B cell (primary cell): ENCODE measurements around the gene PDHX. TPM values are rescaled to one million over a fixed set of nuclear protein-coding genes. Genes with fewer than 3 reads are reported as not detected.

Experiments used
- ATAC-seq: fragments of 200-7000 bp; cut with Tn5 transposase; one replicate; pipeline ENCODE4 v1.10.0; 2021; ENCODE audit warnings: low read depth, mild to moderate bottlenecking, moderate number of reproducible peaks, moderate library complexity
- CTCF ChIA-PET: fragments of 350-600 bp; sonication (Branson Sonifier 250); formaldehyde crosslinking; loops from one replicate; lab custom pipeline; 2021; ENCODE audit warnings: antibody characterized with exemption, inconsistent platforms; lab: Charles Lee
- POLR2A ChIA-PET: fragments of 350-600 bp; sonication (Branson Sonifier 250); formaldehyde crosslinking; loops from one replicate; lab custom pipeline; 2021; ENCODE audit warnings: antibody characterized with exemption; lab: Charles Lee
- DNase-seq: peaks from one replicate; pipeline ENCODE4 v3.0.0; 2013
- H2AFZ ChIP-seq: 2 replicates; pipeline ENCODE4 v1.6.1; 2012; ENCODE audit warnings: mild to moderate bottlenecking, low read depth, low read length; ENCODE audit not compliant: insufficient read depth, poor library complexity, severe bottlenecking
- H3K27ac ChIP-seq, 2 donors: 1 replicate in 1 of 2; 2 replicates in 1 of 2; pipeline ENCODE4 v1.5.1; 2012 to 2013; ENCODE audit warnings: low read length in 2 of 2, mild to moderate bottlenecking in 2 of 2, moderate library complexity in 1 of 2
- H3K27me3 ChIP-seq, 4 experiments: fragments of 200-600 bp in 1 of 4; sonication (generic) in 1 of 4; replicated peaks in 1 of 4; 1 replicate in 2 of 4; 2 replicates in 2 of 4; pipeline versions ENCODE4 v1.6.1 to v1.7.0; 2013 to 2016; ENCODE audit warnings: low read length in 3 of 4, mild to moderate bottlenecking in 2 of 4, mixed read lengths in 1 of 4, moderate library complexity in 1 of 4; ENCODE audit not compliant: insufficient read depth in 4 of 4, control insufficient read depth in 3 of 4; ENCODE audit errors: control extremely low read depth in 1 of 4
- H3K36me3 ChIP-seq, 2 experiments: replicated peaks in 1 of 2; 1 replicate in 1 of 2; 2 replicates in 1 of 2; pipeline versions ENCODE4 v1.6.1 to v1.7.1; 2013; ENCODE audit warnings: low read length in 1 of 2; ENCODE audit not compliant: insufficient read depth in 2 of 2, control insufficient read depth in 1 of 2; ENCODE audit errors: control extremely low read depth in 1 of 2, extremely low read depth in 1 of 2
- H3K4me1 ChIP-seq, 2 donors: fragments of 200-600 bp in 1 of 2; sonication (generic) in 1 of 2; 1 replicate in 1 of 2; 2 replicates in 1 of 2; pipeline versions ENCODE4 v1.5.1 to v1.6.1; 2013 to 2017; ENCODE audit warnings: low read length in 2 of 2; ENCODE audit not compliant: control insufficient read depth in 2 of 2, insufficient read depth in 2 of 2
- H3K4me2 ChIP-seq: replicated peaks from 2 replicates; pipeline ENCODE3; 2012; ENCODE audit warnings: mild to moderate bottlenecking, low read depth, low read length; ENCODE audit not compliant: poor library complexity, severe bottlenecking
- H3K4me3 ChIP-seq, 5 experiments: fragments of 200-600 bp in 1 of 5; sonication (generic) in 1 of 5; 1 replicate in 3 of 5; 2 replicates in 2 of 5; pipeline versions ENCODE4 v1.5.1 to v1.7.0; 2011 to 2016; ENCODE audit warnings: low read length in 4 of 5, mild to moderate bottlenecking in 4 of 5, low read depth in 2 of 5, control low read depth in 1 of 5, moderate library complexity in 1 of 5; ENCODE audit not compliant: insufficient read depth in 1 of 5; ENCODE audit errors: control extremely low read depth in 1 of 5, extremely low read depth in 1 of 5
- H3K79me2 ChIP-seq: fragments of 200-600 bp; sonication (generic); one replicate; pipeline ENCODE4 v1.6.0; 2016; ENCODE audit warnings: low read length; ENCODE audit not compliant: control insufficient read depth, insufficient read depth
- H3K9ac ChIP-seq: fragments of 200-600 bp; sonication (generic); 2 replicates; pipeline ENCODE4 v1.6.1; 2017; ENCODE audit warnings: mild to moderate bottlenecking, low read length, moderate library complexity
- H3K9me3 ChIP-seq, 3 donors: one replicate each; pipeline versions ENCODE4 v1.6.1 to v1.7.1; 2013; ENCODE audit warnings: low read length in 2 of 3; ENCODE audit not compliant: control insufficient read depth in 2 of 3, insufficient read depth in 1 of 3; ENCODE audit errors: control extremely low read depth in 1 of 3
- H4K20me1 ChIP-seq: 2 replicates; pipeline ENCODE4 v1.6.0; 2012; ENCODE audit warnings: mild to moderate bottlenecking, low read length; ENCODE audit not compliant: insufficient read depth, control insufficient read depth, poor library complexity, severe bottlenecking
- H3K27ac Mint-ChIP-seq: one replicate; pipeline ENCODE4 v1.8.0; 2021; ENCODE audit warnings: mixed read lengths
- H3K27me3 Mint-ChIP-seq: one replicate; pipeline ENCODE4 v1.8.0; 2021; ENCODE audit warnings: mixed read lengths
- H3K4me1 Mint-ChIP-seq: one replicate; pipeline ENCODE4 v1.8.0; 2021; ENCODE audit warnings: mixed read lengths
- H3K4me3 Mint-ChIP-seq: one replicate; pipeline ENCODE4 v1.8.0; 2021; ENCODE audit warnings: mixed read lengths
- H3K9me3 Mint-ChIP-seq: one replicate; pipeline ENCODE4 v1.8.0; 2022; ENCODE audit warnings: mixed read lengths; ENCODE audit not compliant: insufficient read depth
- EZH2 ChIP-seq: IDR thresholded peaks from 2 replicates; pipeline ENCODE4 v1.6.1; 2012; ENCODE audit warnings: borderline replicate concordance, low read depth, mild to moderate bottlenecking, moderate library complexity, low read length; ENCODE audit not compliant: insufficient read depth, poor library complexity, severe bottlenecking
- WGBS: methylation state at CpG from one replicate; pipeline ENCODE4 v1.1.5; 2013; ENCODE audit warnings: missing lambda C conversion rate; ENCODE audit not compliant: insufficient coverage; 5-methylcytosine and 5-hydroxymethylcytosine counted together
- intact Hi-C: fragments of 100-400 bp; cut with micrococcal nuclease; formaldehyde crosslinking; loops from one replicate; pipeline ENCODE4 v1.10.0; 2022
- polyA plus RNA-seq: library from polyadenylated mRNA; depleted of rRNA; stranded (reverse); fragments of >200 nt; gene quantifications from 2 replicates; pipeline ENCODE4 v1.2.3, GENCODE V29; 2012
- total RNA-seq, 2 donors: library from RNA; stranded (reverse); fragments of 120-200 nt in 1 of 2; gene quantifications; 1 replicate in 1 of 2; 2 replicates in 1 of 2; pipeline versions ENCODE4 v1.2.3 to v1.2.4, GENCODE V29; 2013 to 2022
- TF ChIP-seq, protein P1 (sequence below): fragments of 200-600 bp; IDR thresholded peaks from one replicate; pipeline ENCODE4 v1.8.0; 2022; ENCODE audit warnings: antibody characterized with exemption, mild to moderate bottlenecking

Gene PDHX
- total and polyA plus RNA-seq, 2 donors (not counting 1 experiment from before 2014, with no cell fraction given): 6.2 to 35.4 TPM

DNA sequence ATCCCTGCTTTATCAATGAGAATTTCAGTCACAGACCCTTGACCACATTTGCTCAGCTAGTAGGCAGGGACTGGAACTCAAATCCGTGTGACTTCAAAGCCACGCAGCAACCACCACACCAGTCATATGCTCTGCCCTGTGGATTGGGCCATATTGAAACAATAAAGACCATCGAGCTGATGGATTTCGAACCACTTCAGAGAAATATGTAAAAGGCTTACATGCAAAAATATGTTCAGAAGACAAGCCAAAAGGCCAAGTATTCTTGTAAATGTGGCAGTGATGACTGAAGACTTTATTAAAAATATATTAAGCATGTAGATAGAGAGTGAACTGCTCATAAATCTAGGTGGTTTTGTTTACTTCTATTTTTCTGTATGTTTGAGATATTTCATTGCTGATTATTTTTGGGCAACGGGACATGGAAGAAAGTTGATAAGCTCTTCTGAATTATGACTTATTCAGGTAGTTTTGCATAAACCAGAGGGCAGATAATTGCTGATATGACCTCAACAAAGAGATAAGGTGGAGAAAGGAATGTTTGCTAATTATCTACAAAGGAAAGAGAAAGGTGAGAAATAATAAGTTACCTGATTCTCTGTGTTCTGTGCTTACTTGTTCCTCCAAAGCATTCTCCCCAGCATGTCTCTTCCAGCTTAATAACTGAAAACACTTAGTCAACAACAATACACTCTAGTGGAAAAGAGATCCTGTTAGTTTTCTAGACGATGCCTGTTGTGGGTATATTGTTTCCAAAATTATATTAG, 99.4 kb downstream of the PDHX start:
- POLR2A ChIA-PET: interaction anchor here (0.7 kb wide), 1 partner anchor 29 kb away, joined by 5 read pairs; no protein-coding TSS in a partner anchor
- peaks cover 23 to 26% of the 10 kb centered on the region in 2 donors for H3K4me1 ChIP-seq
- H3K4me1 Mint-ChIP-seq: peaks cover 27% of the 10 kb centered on the region
- intact Hi-C loops: no loop called here
- TF ChIP-seq, protein P1, sequence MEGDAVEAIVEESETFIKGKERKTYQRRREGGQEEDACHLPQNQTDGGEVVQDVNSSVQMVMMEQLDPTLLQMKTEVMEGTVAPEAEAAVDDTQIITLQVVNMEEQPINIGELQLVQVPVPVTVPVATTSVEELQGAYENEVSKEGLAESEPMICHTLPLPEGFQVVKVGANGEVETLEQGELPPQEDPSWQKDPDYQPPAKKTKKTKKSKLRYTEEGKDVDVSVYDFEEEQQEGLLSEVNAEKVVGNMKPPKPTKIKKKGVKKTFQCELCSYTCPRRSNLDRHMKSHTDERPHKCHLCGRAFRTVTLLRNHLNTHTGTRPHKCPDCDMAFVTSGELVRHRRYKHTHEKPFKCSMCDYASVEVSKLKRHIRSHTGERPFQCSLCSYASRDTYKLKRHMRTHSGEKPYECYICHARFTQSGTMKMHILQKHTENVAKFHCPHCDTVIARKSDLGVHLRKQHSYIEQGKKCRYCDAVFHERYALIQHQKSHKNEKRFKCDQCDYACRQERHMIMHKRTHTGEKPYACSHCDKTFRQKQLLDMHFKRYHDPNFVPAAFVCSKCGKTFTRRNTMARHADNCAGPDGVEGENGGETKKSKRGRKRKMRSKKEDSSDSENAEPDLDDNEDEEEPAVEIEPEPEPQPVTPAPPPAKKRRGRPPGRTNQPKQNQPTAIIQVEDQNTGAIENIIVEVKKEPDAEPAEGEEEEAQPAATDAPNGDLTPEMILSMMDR: no peak
- TF ChIP-seq EZH2: no peak
- ATAC-seq (no peak), DNase-seq (no peak)
- no peaks in the 10 kb centered on the region for H3K27me3 Mint-ChIP-seq
- H3K27me3 ChIP-seq: no peaks in the 10 kb centered on the region
- no peaks in the 10 kb centered on the region for H3K9me3 ChIP-seq
- no peak overlapping the region for H3K4me2 ChIP-seq
- H4K20me1 ChIP-seq: no peaks in the 10 kb centered on the region
- H3K27ac ChIP-seq: no peak overlapping the region
- H3K36me3 ChIP-seq: no peaks in the 10 kb centered on the region
- no peak overlapping the region for H3K27ac Mint-ChIP-seq
- H3K79me2 ChIP-seq: no peaks in the 10 kb centered on the region
- no peak overlapping the region for H2AFZ ChIP-seq
- H3K4me3 Mint-ChIP-seq: no peak overlapping the region
- CTCF ChIA-PET: interaction anchor here (0.7 to 1.5 kb wide), 3 partner anchors 11 to 378 kb away, joined by 4 read pairs; no protein-coding TSS in a partner anchor
- no peak overlapping the region for H3K9ac ChIP-seq
- WGBS: 95% methylated on average over 4 of the region's 6 CpGs
- H3K4me3 ChIP-seq: no peak overlapping the region
- no peaks in the 10 kb centered on the region for H3K9me3 Mint-ChIP-seq

DNA sequence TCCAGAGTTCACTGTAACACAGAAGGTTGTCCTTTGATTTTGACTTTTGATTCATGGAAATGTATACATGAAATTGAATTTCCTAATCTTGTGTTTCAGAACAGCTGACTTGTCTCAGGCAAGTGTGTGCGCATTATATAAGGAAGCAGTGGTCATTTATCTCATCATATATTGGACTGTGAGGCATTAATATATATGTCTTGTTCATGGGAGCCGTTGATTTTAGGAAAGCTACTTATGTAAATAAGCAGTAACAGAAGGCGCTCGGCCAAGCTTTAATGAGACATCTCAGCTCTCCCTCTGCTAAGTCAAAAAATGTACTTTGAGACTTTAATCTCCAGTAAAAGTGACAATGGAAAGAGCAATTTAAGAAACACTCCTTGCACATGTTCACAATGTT, 100.5 kb downstream of the PDHX start:
- H3K27me3 ChIP-seq: no peaks in the 10 kb centered on the region
- no peaks in the 10 kb centered on the region for H3K36me3 ChIP-seq
- H3K9me3 Mint-ChIP-seq: no peaks in the 10 kb centered on the region
- no peak overlapping the region for H3K4me2 ChIP-seq
- no peak overlapping the region for H3K9ac ChIP-seq
- no peak overlapping the region for H3K27ac Mint-ChIP-seq
- H3K4me1 ChIP-seq: peaks cover 23 to 26% of the 10 kb centered on the region in 2 donors
- H3K4me3 Mint-ChIP-seq: no peak overlapping the region
- no peak overlapping the region for H3K27ac ChIP-seq
- intact Hi-C loops: no loop called here
- no peaks in the 10 kb centered on the region for H3K79me2 ChIP-seq
- no peak for ATAC-seq
- no peak overlapping the region for H2AFZ ChIP-seq
- POLR2A ChIA-PET: interaction anchor here (0.7 kb wide), 1 partner anchor 1075 kb away, joined by 4 read pairs; no protein-coding TSS in a partner anchor
- no peak for DNase-seq
- peaks cover 23% of the 10 kb centered on the region for H3K4me1 Mint-ChIP-seq
- CTCF ChIA-PET: interaction anchor here (0.7 to 1.5 kb wide), 6 partner anchors 12 to 666 kb away, joined by 3 to 4 read pairs (median 4); no protein-coding TSS in a partner anchor
- no peaks in the 10 kb centered on the region for H3K27me3 Mint-ChIP-seq
- H3K4me3 ChIP-seq: no peak overlapping the region
- 100% methylated on average over 1 of the region's 4 CpGs for WGBS
- H4K20me1 ChIP-seq: no peaks in the 10 kb centered on the region
- TF ChIP-seq, protein P1: no peak
- no peak for TF ChIP-seq EZH2
- no peaks in the 10 kb centered on the region for H3K9me3 ChIP-seq
